HCT116 (cell line): ENCODE data around the gene LRRFIP2.

Source experiments
- EGR1 ChIP-seq: IDR thresholded peaks from 2 replicates; pipeline ENCODE4 v1.6.1; 2012; ENCODE audit warnings: low read depth
- ELF1 ChIP-seq: IDR thresholded peaks from 2 replicates; pipeline ENCODE4 v1.6.1; 2012; ENCODE audit warnings: low read depth, borderline replicate concordance
- POLR2A ChIP-seq: IDR thresholded peaks from 2 replicates; pipeline ENCODE4 v1.7.0; 2011; ENCODE audit warnings: borderline replicate concordance; ENCODE audit not compliant: insufficient read depth, insufficient read length; ENCODE audit errors: extremely low read depth
- TCF7L2 ChIP-seq: IDR thresholded peaks from 2 replicates; pipeline ENCODE4 v1.7.0; 2011; ENCODE audit warnings: borderline replicate concordance, inconsistent platforms; ENCODE audit not compliant: insufficient read depth, insufficient read length; ENCODE audit errors: extremely low read depth
- ZFX ChIP-seq: fragments of 450-650 bp; IDR thresholded peaks from 2 replicates; pipeline ENCODE4 v1.6.1; 2017
- TF ChIP-seq, protein P1 (sequence below), 3 experiments: fragments of 200-600 bp in 1 of 3; sonication (generic) in 1 of 3; IDR thresholded peaks in 2 of 3; conservative IDR thresholded peaks in 1 of 3; 2 replicates each; pipeline ENCODE4 v1.5.1; 2012 to 2017; ENCODE audit warnings: low read depth in 2 of 3, low read length in 2 of 3, antibody characterized with exemption in 1 of 3, borderline replicate concordance in 1 of 3, control low read depth in 1 of 3, mild to moderate bottlenecking in 1 of 3, mixed read lengths in 1 of 3, mixed run types in 1 of 3, moderate library complexity in 1 of 3; ENCODE audit not compliant: insufficient read depth in 1 of 3

DNA sequence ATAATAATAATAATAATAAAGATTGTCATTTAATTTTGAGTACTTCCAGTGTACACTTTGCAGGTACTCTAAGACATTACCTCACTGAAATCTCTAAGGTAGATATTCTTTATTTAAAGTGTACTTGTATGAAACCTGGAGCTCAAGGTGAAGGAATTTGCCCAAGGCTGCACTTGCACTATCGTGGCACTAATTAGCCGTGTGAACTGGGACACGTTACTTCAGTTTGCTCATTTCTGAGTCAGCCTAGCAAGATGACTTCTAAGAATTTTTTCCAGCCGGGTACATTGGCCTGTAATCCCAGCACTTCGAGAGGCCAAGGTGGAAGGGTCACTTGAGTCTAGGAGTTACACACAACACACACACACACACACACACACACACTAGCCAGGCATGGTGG lies 147.5 kb downstream of the LRRFIP2 start:
- TF ChIP-seq EGR1 = no peak
- TF ChIP-seq TCF7L2 = no peak
- no peak for TF ChIP-seq ELF1
- TF ChIP-seq POLR2A = no peak
- TF ChIP-seq ZFX = no peak
- TF ChIP-seq, protein P1, sequence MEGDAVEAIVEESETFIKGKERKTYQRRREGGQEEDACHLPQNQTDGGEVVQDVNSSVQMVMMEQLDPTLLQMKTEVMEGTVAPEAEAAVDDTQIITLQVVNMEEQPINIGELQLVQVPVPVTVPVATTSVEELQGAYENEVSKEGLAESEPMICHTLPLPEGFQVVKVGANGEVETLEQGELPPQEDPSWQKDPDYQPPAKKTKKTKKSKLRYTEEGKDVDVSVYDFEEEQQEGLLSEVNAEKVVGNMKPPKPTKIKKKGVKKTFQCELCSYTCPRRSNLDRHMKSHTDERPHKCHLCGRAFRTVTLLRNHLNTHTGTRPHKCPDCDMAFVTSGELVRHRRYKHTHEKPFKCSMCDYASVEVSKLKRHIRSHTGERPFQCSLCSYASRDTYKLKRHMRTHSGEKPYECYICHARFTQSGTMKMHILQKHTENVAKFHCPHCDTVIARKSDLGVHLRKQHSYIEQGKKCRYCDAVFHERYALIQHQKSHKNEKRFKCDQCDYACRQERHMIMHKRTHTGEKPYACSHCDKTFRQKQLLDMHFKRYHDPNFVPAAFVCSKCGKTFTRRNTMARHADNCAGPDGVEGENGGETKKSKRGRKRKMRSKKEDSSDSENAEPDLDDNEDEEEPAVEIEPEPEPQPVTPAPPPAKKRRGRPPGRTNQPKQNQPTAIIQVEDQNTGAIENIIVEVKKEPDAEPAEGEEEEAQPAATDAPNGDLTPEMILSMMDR (IDR thresholded peaks at IDR 0.05 in 2 of 3, conservative IDR thresholded peaks at IDR 0.05 in 1 of 3; ENCODE audit: borderline replicate concordance in 1 of 3, insufficient read depth in 1 of 3, low read depth in 2 of 3, low read length in 2 of 3) = no peak
